Keratinocyte (primary cell): Measurements from ENCODE around the gene OR6N2. TPM values are rescaled to one million over a fixed set of nuclear protein-coding genes. Genes with fewer than 3 reads are reported as not detected.

Source experiments
- DNase-seq: peaks from one replicate; pipeline ENCODE4 v3.0.0-alpha.2; 2011; ENCODE audit warnings: low read depth, missing footprints, low spot score
- FAIRE-seq: peaks from 2 replicates; lab custom pipeline; 2011; peaks lifted over from hg19 to GRCh38; lab: Jason Lieb, UNC
- H2AFZ ChIP-seq: 2 replicates; pipeline ENCODE4 v1.6.0; 2012; ENCODE audit warnings: low read length, control low read depth, inconsistent platforms; ENCODE audit not compliant: control insufficient read depth
- H3K27ac ChIP-seq: 2 replicates; pipeline ENCODE4 v1.5.1; 2011; ENCODE audit warnings: low read length; ENCODE audit not compliant: control insufficient read depth, insufficient read depth
- H3K27me3 ChIP-seq: 3 replicates; pipeline ENCODE4 v1.6.0; 2011; ENCODE audit warnings: low read length; ENCODE audit not compliant: control insufficient read depth, insufficient read depth; ENCODE audit errors: extremely low read depth
- H3K36me3 ChIP-seq, 2 experiments: 2 replicates in 1 of 2; 3 replicates in 1 of 2; pipeline ENCODE4 v1.5.1; 2011; ENCODE audit warnings: low read length in 2 of 2, mild to moderate bottlenecking in 1 of 2; ENCODE audit not compliant: control insufficient read depth in 2 of 2, insufficient read depth in 2 of 2; ENCODE audit errors: extremely low read depth in 1 of 2
- H3K4me1 ChIP-seq: 3 replicates; pipeline ENCODE4 v1.5.1; 2011; ENCODE audit warnings: low read length; ENCODE audit not compliant: control insufficient read depth, insufficient read depth; ENCODE audit errors: extremely low read depth
- H3K4me2 ChIP-seq: 3 replicates; pipeline ENCODE4 v1.6.0; 2011; ENCODE audit warnings: low read depth, low read length; ENCODE audit not compliant: control insufficient read depth, insufficient read depth; ENCODE audit errors: extremely low read depth
- H3K4me3 ChIP-seq, 3 experiments: fragments of 200-600 bp in 1 of 3; sonication (generic) in 1 of 3; 2 replicates in 2 of 3; 3 replicates in 1 of 3; pipeline ENCODE4 v1.5.1; 2011 to 2016; ENCODE audit warnings: low read length in 3 of 3, mild to moderate bottlenecking in 3 of 3, control low read depth in 2 of 3, inconsistent platforms in 1 of 3, low read depth in 1 of 3, mixed read lengths in 1 of 3, mixed run types in 1 of 3, moderate library complexity in 1 of 3; ENCODE audit not compliant: control insufficient read depth in 2 of 3, insufficient read depth in 2 of 3; ENCODE audit errors: extremely low read depth in 1 of 3
- H3K79me2 ChIP-seq: 2 replicates; pipeline ENCODE4 v1.6.0; 2012; ENCODE audit warnings: low read length; ENCODE audit not compliant: control insufficient read depth, insufficient read depth
- H3K9ac ChIP-seq: 3 replicates; pipeline ENCODE4 v1.6.0; 2011; ENCODE audit warnings: low read length; ENCODE audit not compliant: control insufficient read depth, insufficient read depth; ENCODE audit errors: extremely low read depth
- H3K9me1 ChIP-seq: 3 replicates; pipeline ENCODE4 v1.6.0; 2011; ENCODE audit warnings: low read length; ENCODE audit not compliant: control insufficient read depth, insufficient read depth; ENCODE audit errors: extremely low read depth
- H3K9me3 ChIP-seq: 2 replicates; pipeline ENCODE4 v1.5.1; 2012; ENCODE audit warnings: low read depth, low read length; ENCODE audit not compliant: control insufficient read depth
- H4K20me1 ChIP-seq: 3 replicates; pipeline ENCODE4 v1.6.0; 2011; ENCODE audit warnings: low read length; ENCODE audit not compliant: control insufficient read depth, insufficient read depth; ENCODE audit errors: extremely low read depth
- EZH2 ChIP-seq: IDR thresholded peaks from one replicate; pipeline ENCODE4 v1.6.1; 2012; ENCODE audit warnings: inconsistent platforms, mild to moderate bottlenecking, low read length, moderate library complexity
- dilution Hi-C: fragments of 300-500 bp; cut with MboI; formaldehyde crosslinking; loops from one replicate; pipeline ENCODE4 v1.7.0; 2020; ENCODE audit warnings: low sequenced_read_pairs; ENCODE audit not compliant: extremely low pct_ligation_motif_present
- polyA plus RNA-seq, 5 experiments: library from polyadenylated mRNA; depleted of rRNA in 3 of 5; stranded (reverse) in 3 of 5; stranded (forward) in 1 of 5; unstranded in 1 of 5; fragments of >200 nt; gene quantifications; 1 replicate in 1 of 5; 2 replicates in 3 of 5; 3 replicates in 1 of 5; pipeline versions ENCODE4 v1.2.1 to v1.2.3, GENCODE V29; 2011 to 2012; ENCODE audit warnings: missing spikeins in 2 of 5, low read depth in 1 of 5, low replicate concordance in 1 of 5
- TF ChIP-seq, protein P1 (sequence below), 3 experiments: IDR thresholded peaks in 1 of 3; conservative IDR thresholded peaks in 1 of 3; optimal IDR thresholded peaks in 1 of 3; 2 replicates in 2 of 3; 3 replicates in 1 of 3; pipeline versions ENCODE3 to v1.5.1; 2011; ENCODE audit warnings: low read length in 3 of 3, mild to moderate bottlenecking in 3 of 3, moderate library complexity in 2 of 3, control low read depth in 1 of 3, inconsistent platforms in 1 of 3; ENCODE audit not compliant: insufficient read depth in 2 of 3; ENCODE audit errors: extremely low read depth in 1 of 3

OR6N2 gene
- polyA plus RNA-seq, 1 donor (not counting 4 experiments of a cell fraction or from before 2014, with no cell fraction given): not detected

DNA sequence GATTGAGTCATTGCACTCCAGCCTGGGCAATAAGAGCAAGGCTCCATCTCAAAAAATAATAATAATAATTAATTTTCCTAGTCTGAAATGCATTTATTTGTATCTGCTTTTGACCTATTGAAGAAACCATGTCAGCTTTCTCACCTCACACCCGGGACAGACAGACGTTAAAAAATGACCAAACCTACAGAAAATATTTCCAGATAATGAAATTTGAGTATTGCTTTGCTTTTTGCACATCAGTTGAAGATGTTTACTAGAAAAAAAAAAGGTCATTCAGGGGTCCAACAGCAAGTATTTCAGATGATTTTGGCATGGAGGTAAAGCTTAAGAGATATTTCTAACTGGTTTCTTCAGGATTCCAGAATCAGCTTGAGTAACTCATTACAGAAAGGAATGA is 26.6 kb downstream of the OR6N2 start, which contains the start of gene OR6K6:
Gene OR6K6 (plus strand): TSS at position 301 of the 400 bp plus-strand sequence. CDS start 168 bp downstream, outside the sequence.
- Histone ChIP-seq H3K27ac (no peak within 1 kb of the TSS), H3K36me3 (no peaks in the 10 kb centered on the region), H3K9ac (no peak within 1 kb of the TSS), H3K4me3 (no peak within 1 kb of the TSS), H3K9me1 (no peaks in the 10 kb centered on the region), H3K4me2 (no peak within 1 kb of the TSS), H3K4me1 (no peaks in the 10 kb centered on the region), H3K79me2 (no peaks in the 10 kb centered on the region), H2AFZ (no peak within 1 kb of the TSS), H4K20me1 (no peaks in the 10 kb centered on the region), H3K9me3 (no peaks in the 10 kb centered on the region), H3K27me3 (no peaks in the 10 kb centered on the region)
- no peak for FAIRE-seq
- dilution Hi-C loops: no loop called here
- no peak for DNase-seq
- no peak for TF ChIP-seq EZH2
- TF ChIP-seq, protein P1, sequence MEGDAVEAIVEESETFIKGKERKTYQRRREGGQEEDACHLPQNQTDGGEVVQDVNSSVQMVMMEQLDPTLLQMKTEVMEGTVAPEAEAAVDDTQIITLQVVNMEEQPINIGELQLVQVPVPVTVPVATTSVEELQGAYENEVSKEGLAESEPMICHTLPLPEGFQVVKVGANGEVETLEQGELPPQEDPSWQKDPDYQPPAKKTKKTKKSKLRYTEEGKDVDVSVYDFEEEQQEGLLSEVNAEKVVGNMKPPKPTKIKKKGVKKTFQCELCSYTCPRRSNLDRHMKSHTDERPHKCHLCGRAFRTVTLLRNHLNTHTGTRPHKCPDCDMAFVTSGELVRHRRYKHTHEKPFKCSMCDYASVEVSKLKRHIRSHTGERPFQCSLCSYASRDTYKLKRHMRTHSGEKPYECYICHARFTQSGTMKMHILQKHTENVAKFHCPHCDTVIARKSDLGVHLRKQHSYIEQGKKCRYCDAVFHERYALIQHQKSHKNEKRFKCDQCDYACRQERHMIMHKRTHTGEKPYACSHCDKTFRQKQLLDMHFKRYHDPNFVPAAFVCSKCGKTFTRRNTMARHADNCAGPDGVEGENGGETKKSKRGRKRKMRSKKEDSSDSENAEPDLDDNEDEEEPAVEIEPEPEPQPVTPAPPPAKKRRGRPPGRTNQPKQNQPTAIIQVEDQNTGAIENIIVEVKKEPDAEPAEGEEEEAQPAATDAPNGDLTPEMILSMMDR (optimal IDR thresholded peaks at IDR 0.05 in 1 of 3, IDR thresholded peaks at IDR 0.05 in 1 of 3, conservative IDR thresholded peaks at IDR 0.05 in 1 of 3; ENCODE audit: extremely low read depth in 1 of 3, insufficient read depth in 2 of 3, low read length in 3 of 3): no peak

DNA sequence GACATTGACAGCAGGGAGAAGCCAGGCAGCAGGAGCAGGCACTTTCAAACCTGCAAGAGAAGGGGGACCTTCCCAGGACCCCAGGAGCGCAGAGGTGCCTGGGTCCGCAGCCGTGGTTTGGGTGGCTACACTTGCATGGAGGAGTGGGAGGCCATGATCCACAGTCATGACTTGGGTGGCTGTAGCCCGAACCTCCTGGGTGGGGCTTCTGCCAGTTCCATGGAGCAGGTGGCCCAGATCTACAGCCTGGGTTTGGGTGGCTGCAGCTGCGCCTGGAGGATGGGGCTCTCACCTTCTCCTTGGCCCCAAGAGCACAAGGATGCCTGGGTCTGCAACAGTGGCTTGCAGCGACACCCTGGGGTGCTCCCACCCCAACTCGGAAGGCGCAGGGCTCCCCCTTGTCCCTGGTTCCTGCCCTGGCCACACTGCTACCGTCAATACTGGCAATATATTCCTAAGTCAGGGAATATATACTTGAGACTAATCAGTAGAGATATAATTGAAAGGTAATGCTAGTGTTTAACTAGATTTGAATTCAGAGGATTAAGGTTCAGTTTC is 28.8 kb downstream of the OR6N2 start:
- Histone ChIP-seq H3K27me3 (no peaks in the 10 kb centered on the region), H3K4me1 (no peaks in the 10 kb centered on the region), H4K20me1 (no peaks in the 10 kb centered on the region), H3K36me3 (no peaks in the 10 kb centered on the region), H3K27ac (no peak overlapping the region), H3K9ac (no peak overlapping the region), H3K4me2 (no peak overlapping the region), H3K4me3 (no peak overlapping the region), H2AFZ (no peak overlapping the region), H3K79me2 (no peaks in the 10 kb centered on the region), H3K9me1 (no peaks in the 10 kb centered on the region), H3K9me3 (no peaks in the 10 kb centered on the region)
- DNase-seq (no peak), FAIRE-seq (no peak)
- dilution Hi-C loops: no loop called here
- no peak for TF ChIP-seq EZH2
- TF ChIP-seq, protein P1 (optimal IDR thresholded peaks at IDR 0.05 in 1 of 3, IDR thresholded peaks at IDR 0.05 in 1 of 3, conservative IDR thresholded peaks at IDR 0.05 in 1 of 3; ENCODE audit: extremely low read depth in 1 of 3, insufficient read depth in 2 of 3, low read length in 3 of 3): no peak
